ENCODE results near the gene FETUB.

- TF ChIP-seq GATA3 (IDR thresholded peaks at IDR 0.05; ENCODE audit: low read depth, low read length) (no peak), GATA2 (IDR thresholded peaks at IDR 0.05; ENCODE audit: low read depth, low read length) (no peak)
Measured at GRCh38 chr3:186646106-186646505, 5.9 kb downstream of the FETUB start.
